GM21390 (cell line): ENCODE data around the gene ZNF892.
"Not testable (repeated sequence)": the region's sequence is repeated elsewhere in the genome, so short reads cannot be mapped to it uniquely, and the experiment has no call there.

Source experiments
- ATAC-seq: cut with Tn5 transposase; IDR thresholded peaks from one replicate; pipeline ENCODE4 v1.9.1; 2021; ENCODE audit not compliant: unreplicated experiment

Gene ZNF892

GRCh38 chr2:95225658-95226057 lies 18.3 kb downstream of the ZNF892 start:
- ATAC-seq: no peak

GRCh38 chr2:95231723-95232122 lies 24.4 kb downstream of the ZNF892 start:
- no peak for ATAC-seq

- ATAC-seq: no peak
Observed at GRCh38 chr2:95232232-95232631, 24.9 kb downstream of the ZNF892 start.

- ATAC-seq: no peak
Observed at GRCh38 chr2:95234286-95234785, 27.0 kb downstream of the ZNF892 start.

GRCh38 chr2:95234816-95235215 lies 27.5 kb downstream of the ZNF892 start:
- no peak for ATAC-seq

- ATAC-seq: no peak
Observed at GRCh38 chr2:95238131-95238530, 30.8 kb downstream of the ZNF892 start.

- no peak for ATAC-seq
Observed at GRCh38 chr2:95240091-95240490, 32.8 kb downstream of the ZNF892 start.

- ATAC-seq: no peak
Observed at GRCh38 chr2:95240556-95240955, 33.2 kb downstream of the ZNF892 start.

- not testable (repeated sequence) for ATAC-seq
Observed at GRCh38 chr2:95242084-95242483, 34.8 kb downstream of the ZNF892 start.
